Mammary epithelial cell (primary cell): ENCODE measurements around the gene TRABD.

ENCODE experiments used
- CTCF ChIP-seq, 2 donors: IDR thresholded peaks in 1 of 2; conservative IDR thresholded peaks in 1 of 2; 2 replicates each; pipeline ENCODE4 v1.5.1; 2011 to 2012; ENCODE audit warnings: inconsistent platforms in 2 of 2, low read length in 2 of 2, mild to moderate bottlenecking in 2 of 2, control low read depth in 1 of 2, low read depth in 1 of 2; ENCODE audit not compliant: insufficient read depth in 1 of 2; ENCODE audit errors: extremely low read depth in 1 of 2
- EZH2 ChIP-seq: IDR thresholded peaks from 2 replicates; pipeline ENCODE4 v1.6.1; 2012; ENCODE audit warnings: low read length, inconsistent platforms, borderline replicate concordance

- TF ChIP-seq EZH2 = no peak
- no peak for TF ChIP-seq CTCF (conservative IDR thresholded peaks at IDR 0.05 in 1 of 2, IDR thresholded peaks at IDR 0.05 in 1 of 2; ENCODE audit: extremely low read depth in 1 of 2, insufficient read depth in 1 of 2, low read depth in 1 of 2, low read length in 2 of 2)
Measured at GRCh38 chr22:50167689-50168489, 17.8 kb upstream of the TRABD start.
